Hematopoietic multipotent progenitor cell treated with erythropoietin and hydrocortisone succinate and interleukin-3 and kit ligand, for 4 days (in vitro differentiated cells): Measurements from ENCODE around the gene ENPP6.
A peak's percentile ranks its signal among the peaks of the same experiment; 100 is the strongest.
"Not testable (repeated sequence)": the region's sequence is repeated elsewhere in the genome, so short reads cannot be mapped to it uniquely, and the experiment has no call there.

Experiments used
- DNase-seq: peaks from one replicate; pipeline ENCODE4 v3.0.0-alpha.2; 2015

ENPP6 gene

GRCh38 chr4:184101711-184102110 is 116.0 kb downstream of the ENPP6 start:
- no peak for DNase-seq

GRCh38 chr4:184100297-184100885 is 117.3 kb downstream of the ENPP6 start:
- peak; percentile 45 for DNase-seq

GRCh38 chr4:184099535-184099966 is 118.1 kb downstream of the ENPP6 start:
- no peak for DNase-seq

- no peak for DNase-seq
Observed at GRCh38 chr4:184099000-184099399, 118.7 kb downstream of the ENPP6 start.

GRCh38 chr4:184097815-184098214 is 119.9 kb downstream of the ENPP6 start:
- DNase-seq, result no peak

- peak; percentile 63 for DNase-seq
Observed at GRCh38 chr4:184097241-184097605, 120.5 kb downstream of the ENPP6 start.

GRCh38 chr4:184096561-184097240 is 121.0 kb downstream of the ENPP6 start:
- no peak for DNase-seq

GRCh38 chr4:184094532-184095159 is 123.0 kb downstream of the ENPP6 start:
- DNase-seq, result no peak

GRCh38 chr4:184091986-184092385 is 125.7 kb downstream of the ENPP6 start:
- no peak for DNase-seq

- no peak for DNase-seq
Observed at GRCh38 chr4:184090571-184090970, 127.1 kb downstream of the ENPP6 start.

- no peak for DNase-seq
Observed at GRCh38 chr4:184080674-184081073, 137.0 kb downstream of the ENPP6 start.

GRCh38 chr4:184074677-184075388 is 142.8 kb downstream of the ENPP6 start:
- no peak for DNase-seq

- DNase-seq, result no peak
Observed at GRCh38 chr4:184067931-184068554, 149.6 kb downstream of the ENPP6 start.

GRCh38 chr4:184066584-184067300 is 150.9 kb downstream of the ENPP6 start:
- DNase-seq, result no peak

- no peak for DNase-seq
Observed at GRCh38 chr4:184064877-184065276, 152.8 kb downstream of the ENPP6 start.

GRCh38 chr4:184062769-184063168 is 154.9 kb downstream of the ENPP6 start:
- DNase-seq, result peak; percentile 8

- no peak for DNase-seq
Observed at GRCh38 chr4:184061582-184061981, 156.1 kb downstream of the ENPP6 start.

- no peak for DNase-seq
Observed at GRCh38 chr4:184059099-184059498, 158.6 kb downstream of the ENPP6 start.

GRCh38 chr4:184058026-184058425 is 159.6 kb downstream of the ENPP6 start:
- DNase-seq, result no peak

GRCh38 chr4:184056877-184057276 is 160.8 kb downstream of the ENPP6 start:
- no peak for DNase-seq

GRCh38 chr4:184053434-184053833 is 164.2 kb downstream of the ENPP6 start:
- DNase-seq, result no peak

GRCh38 chr4:184052616-184053015 is 165.1 kb downstream of the ENPP6 start:
- DNase-seq, result no peak

GRCh38 chr4:184051262-184051661 is 166.4 kb downstream of the ENPP6 start:
- DNase-seq, result not testable (repeated sequence)
